ENCODE results near the gene SPATA2L. TPM values are rescaled to one million over a fixed set of nuclear protein-coding genes. Genes with fewer than 3 reads are reported as not detected.

The SPATA2L gene
- total and polyA plus RNA-seq, 2 of the 13 experiments (the other 11 are each of a cell fraction or from before 2014, with no cell fraction given) = 9.1 to 20.7 TPM

GRCh38 chr16:89695875-89696669 is 5.4 kb downstream of the SPATA2L start:
- Histone ChIP-seq H3K27ac (ENCODE audit: extremely low read length, insufficient read depth, low read length) (no peak overlapping the region), H3K4me3 (replicated peaks in 1 of 3; ENCODE audit: insufficient read depth in 1 of 3, low read depth in 2 of 3, low read length in 3 of 3) (0 out of 6 replicates have a peak overlapping the region, but pooled peaks of 1 of the 3 experiments have one; percentile 65), H3K4me2 (ENCODE audit: low read depth, low read length) (peak overlapping the region; percentile 74), H3K9me3 (ENCODE audit: low read length) (no peaks in the 10 kb centered on the region), H3K36me3 (replicated peaks in 1 of 2; ENCODE audit: control insufficient read depth in 1 of 2, insufficient read depth in 2 of 2, low read length in 2 of 2) (peaks cover 5 to 14% of the 10 kb centered on the region in 2 experiments; a peak in 2 of 5 replicates), H3K27me3 (ENCODE audit: control insufficient read depth in 1 of 2, insufficient read depth in 2 of 2, low read length in 2 of 2) (no peaks in the 10 kb centered on the region), H3K9ac (ENCODE audit: insufficient read depth, low read depth, low read length) (no peak overlapping the region), H4K20me1 (ENCODE audit: insufficient read depth, low read length) (no peaks in the 10 kb centered on the region), H3K4me1 (ENCODE audit: insufficient read depth, low read length) (peaks cover 71% of the 10 kb centered on the region), H2AFZ (ENCODE audit: low read length) (no peak overlapping the region), H3K79me2 (ENCODE audit: insufficient read depth, low read length) (peaks cover 2% of the 10 kb centered on the region)
- no peak for DNase-seq (ENCODE audit: low spot score)
- POLR2A ChIA-PET = interaction anchor here (0.6 to 1.8 kb wide), 8 partner anchors 8 to 142 kb away, joined by 3 to 11 read pairs (median 4); partner anchors contain the start of genes CDK10, CHMP1A and SPATA33
- 86% methylated on average over 18 of the region's 25 CpGs for WGBS (ENCODE audit: low lambda C conversion rate)
- FAIRE-seq = no peak
- intact Hi-C loops (cut with micrococcal nuclease; ENCODE audit: unreplicated experiment) (no loop called here), in situ Hi-C loops (cut with HindIII; ENCODE audit: extremely low pct_ligation_motif_present, low pct_unique_long_range_greater_than_20kb) (no loop called here)
- no TSS peak for BruUV-seq (replicated peaks)
- CTCF ChIA-PET (ENCODE audit: low intra/inter-chr PET ratio, low total read pairs) = no interaction called here
- ATAC-seq = no peak
- TF ChIP-seq MEIS2 (CRISPR knock-in tag; IDR thresholded peaks at IDR 0.05) (0 out of 2 replicates have a peak, but pooled peaks have one; percentile 4), NR0B2 (CRISPR knock-in tag; IDR thresholded peaks at IDR 0.05) (0 out of 2 replicates have a peak, but pooled peaks have one; percentile 7), TBX3 (IDR thresholded peaks at IDR 0.05; ENCODE audit: borderline replicate concordance) (no peak), GABPB1 (CRISPR knock-in tag; IDR thresholded peaks at IDR 0.05) (no peak), TARDBP (CRISPR knock-in tag; IDR thresholded peaks at IDR 0.05) (no peak), RBFOX2 (IDR thresholded peaks at IDR 0.05; ENCODE audit: low read depth, low read length) (no peak), ONECUT2 (CRISPR knock-in tag; IDR thresholded peaks at IDR 0.05) (no peak), ARNT2 (CRISPR knock-in tag; IDR thresholded peaks at IDR 0.05; ENCODE audit: low read depth) (0 out of 2 replicates have a peak, but pooled peaks have one; percentile 8), ATAD3A (CRISPR knock-in tag; IDR thresholded peaks at IDR 0.05) (no peak), CC2D1A (CRISPR knock-in tag; IDR thresholded peaks at IDR 0.05) (0 out of 2 replicates have a peak, but pooled peaks have one; percentile 31), XRCC5 (optimal IDR thresholded peaks at IDR 0.05; ENCODE audit: low read length) (no peak), PATZ1 (CRISPR knock-in tag; IDR thresholded peaks at IDR 0.05) (0 out of 2 replicates have a peak, but pooled peaks have one; percentile 31), SRSF4 (IDR thresholded peaks at IDR 0.05; ENCODE audit: low read depth, low read length, poor library complexity, severe bottlenecking) (no peak), ZNF672 (CRISPR knock-in tag; IDR thresholded peaks at IDR 0.05) (no peak), POLR2AphosphoS2 (IDR thresholded peaks at IDR 0.05; ENCODE audit: low read depth, low read length) (0 out of 2 replicates have a peak, but pooled peaks have one; percentile 45), SAFB2 (CRISPR knock-in tag; IDR thresholded peaks at IDR 0.05; ENCODE audit: borderline replicate concordance, low read depth) (0 out of 2 replicates have a peak, but pooled peaks have one; percentile 2), ZNF230 (CRISPR knock-in tag; IDR thresholded peaks at IDR 0.05) (0 out of 2 replicates have a peak, but pooled peaks have one; percentile 0)
- TF ChIP-seq, protein P1, sequence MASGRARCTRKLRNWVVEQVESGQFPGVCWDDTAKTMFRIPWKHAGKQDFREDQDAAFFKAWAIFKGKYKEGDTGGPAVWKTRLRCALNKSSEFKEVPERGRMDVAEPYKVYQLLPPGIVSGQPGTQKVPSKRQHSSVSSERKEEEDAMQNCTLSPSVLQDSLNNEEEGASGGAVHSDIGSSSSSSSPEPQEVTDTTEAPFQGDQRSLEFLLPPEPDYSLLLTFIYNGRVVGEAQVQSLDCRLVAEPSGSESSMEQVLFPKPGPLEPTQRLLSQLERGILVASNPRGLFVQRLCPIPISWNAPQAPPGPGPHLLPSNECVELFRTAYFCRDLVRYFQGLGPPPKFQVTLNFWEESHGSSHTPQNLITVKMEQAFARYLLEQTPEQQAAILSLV (CRISPR knock-in tag; IDR thresholded peaks at IDR 0.05; ENCODE audit: borderline replicate concordance) = peak; percentile 13; the same call in 1 of the 2 replicates
